GM12878 (cell line): ENCODE measurements around the gene POU3F3. TPM values are rescaled to one million over a fixed set of nuclear protein-coding genes. Genes with fewer than 3 reads are reported as not detected.

Experiments used
- ATAC-seq: fragments of 200-7000 bp; cut with Tn5 transposase; 3 replicates; pipeline ENCODE4 v1.9.1; 2020; ENCODE audit warnings: mild to moderate bottlenecking, moderate library complexity
- BruUV-seq: library from RNA; stranded (reverse); fragments of 400-500 nt; replicated peaks from 2 replicates; lab custom pipeline; 2021; lab: Mats Ljungman, UMichigan
- CTCF ChIA-PET: fragments of 300-600 bp; sonication (Branson Sonifier 250); formaldehyde crosslinking; extraction: SDS; loops from one replicate; lab custom pipeline; 2021; ENCODE audit warnings: inconsistent platforms; lab: Yijun Ruan, JAX
- POLR2A ChIA-PET: fragments of 350-600 bp; formaldehyde crosslinking; extraction: SDS; loops from one replicate; lab custom pipeline; 2021; ENCODE audit warnings: inconsistent platforms; lab: Charles Lee
- RAD21 ChIA-PET: fragments of 300-600 bp; sonication (Branson Sonifier 250); formaldehyde crosslinking; loops from one replicate; lab custom pipeline; 2023; ENCODE audit warnings: antibody characterized with exemption; ENCODE audit not compliant: unreplicated experiment; lab: Charles Lee
- SMC1A ChIA-PET: fragments of 300-600 bp; sonication (Branson Sonifier 250); formaldehyde crosslinking; loops from one replicate; lab custom pipeline; 2023; ENCODE audit not compliant: unreplicated experiment, uncharacterized antibody; lab: Charles Lee
- DNase-seq: peaks from one replicate; pipeline ENCODE4 v3.0.0-alpha.2; 2011; ENCODE audit warnings: low read depth, low spot score
- FAIRE-seq: peaks from 3 replicates; lab custom pipeline; 2011; peaks lifted over from hg19 to GRCh38; lab: Jason Lieb, UNC
- H2AFZ ChIP-seq: 2 replicates; pipeline ENCODE4 v1.6.0; 2011; ENCODE audit warnings: low read depth, low read length, control low read depth; ENCODE audit not compliant: control insufficient read depth
- H3K27ac ChIP-seq: 2 replicates; pipeline ENCODE4 v1.5.1; 2011; ENCODE audit warnings: control low read depth; ENCODE audit not compliant: control insufficient read depth, insufficient read depth
- H3K27me3 ChIP-seq, 2 experiments: replicated peaks in 1 of 2; 2 replicates each; pipeline versions ENCODE4 v1.6.0 to v1.6.1; 2011; ENCODE audit warnings: low read length in 1 of 2; ENCODE audit not compliant: control insufficient read depth in 2 of 2, insufficient read depth in 2 of 2
- H3K36me3 ChIP-seq, 2 experiments: 2 replicates each; pipeline ENCODE4 v1.5.1; 2011; ENCODE audit warnings: low read length in 1 of 2; ENCODE audit not compliant: control insufficient read depth in 2 of 2, insufficient read depth in 2 of 2
- H3K4me1 ChIP-seq: 2 replicates; pipeline ENCODE4 v1.6.1; 2011; ENCODE audit warnings: mild to moderate bottlenecking, low read length, moderate library complexity, mixed read lengths; ENCODE audit not compliant: control insufficient read depth, insufficient read depth
- H3K4me2 ChIP-seq: 2 replicates; pipeline ENCODE4 v1.6.0; 2011; ENCODE audit warnings: control low read depth; ENCODE audit not compliant: control insufficient read depth, insufficient read depth
- H3K4me3 ChIP-seq: fragments of 200-600 bp; sonication (generic); 2 replicates; pipeline ENCODE4 v1.5.1; 2016
- H3K79me2 ChIP-seq: 2 replicates; pipeline ENCODE4 v1.6.0; 2011; ENCODE audit warnings: low read length; ENCODE audit not compliant: control insufficient read depth, insufficient read depth
- H3K9ac ChIP-seq: 2 replicates; pipeline ENCODE4 v1.8.0; 2011; ENCODE audit warnings: low read length, control low read depth, mixed read lengths; ENCODE audit not compliant: control insufficient read depth, insufficient read depth
- H3K9me3 ChIP-seq: replicated peaks from 3 replicates; pipeline ENCODE4 v1.5.1; 2011; ENCODE audit warnings: mild to moderate bottlenecking, low read length; ENCODE audit not compliant: control insufficient read depth, insufficient read depth
- H4K20me1 ChIP-seq: 2 replicates; pipeline ENCODE4 v1.6.0; 2011; ENCODE audit not compliant: control insufficient read depth, insufficient read depth
- JUND ChIP-seq: IDR thresholded peaks from 2 replicates; pipeline ENCODE4 v1.6.1; 2012; ENCODE audit warnings: low read depth, mild to moderate bottlenecking, low read length, improper control_type of control experiment, moderate library complexity
- MEF2A ChIP-seq: IDR thresholded peaks from 2 replicates; pipeline ENCODE4 v1.6.1; 2011; ENCODE audit warnings: low read depth, mild to moderate bottlenecking, low read length, moderate library complexity; ENCODE audit not compliant: insufficient read depth
- MYB ChIP-seq: fragments of 150-350 bp; IDR thresholded peaks from 2 replicates; pipeline ENCODE4 v1.6.1; 2014; ENCODE audit warnings: mild to moderate bottlenecking, low read depth, low read length, borderline replicate concordance
- ZNF274 ChIP-seq: IDR thresholded peaks from one replicate; pipeline ENCODE4 v1.8.0; 2011; ENCODE audit not compliant: insufficient read length, insufficient read depth
- WGBS: methylation state at CpG from one replicate; pipeline ENCODE4 v1.1.6; 2016; ENCODE audit warnings: low lambda C conversion rate; ENCODE audit not compliant: insufficient replicate concordance, insufficient coverage; ENCODE audit errors: missing lambda C conversion rate; 5-methylcytosine and 5-hydroxymethylcytosine counted together
- in situ Hi-C: fragments of 300-500 bp; cut with MboI; formaldehyde crosslinking; loops from 9 replicates; pipeline ENCODE4 v1.14.3; 2018; ENCODE audit warnings: mixed read lengths
- intact Hi-C: fragments of 100-400 bp; cut with micrococcal nuclease; formaldehyde crosslinking; loops from one replicate; pipeline ENCODE4 v1.14.2; 2022; ENCODE audit not compliant: unreplicated experiment
- polyA plus RNA-seq, 11 experiments: library from polyadenylated mRNA; depleted of rRNA in 4 of 11; unstranded in 6 of 11; stranded (reverse) in 5 of 11; fragments of >200 nt; fragmentation: Nextera tagmentation in 4 of 11; fragmentation: Illumina TruSeq in 1 of 11; extraction: Ambion mirVana in 4 of 11; extraction: Trizol in 1 of 11; gene quantifications; 1 replicate in 1 of 11; 2 replicates in 10 of 11; pipeline versions ENCODE4 v1.2.1 to v1.2.3, GENCODE V29; 2011 to 2016; ENCODE audit warnings: inconsistent platforms in 2 of 11, missing spikeins in 2 of 11, low read depth in 1 of 11
- total RNA-seq, 4 experiments: library from RNA; depleted of rRNA in 3 of 4; stranded (reverse); fragments of >200 nt in 3 of 4; fragmentation: Illumina TruSeq in 1 of 4; extraction: Trizol in 1 of 4; gene quantifications; 2 replicates each; pipeline versions ENCODE4 v1.2.1 to v1.2.3, GENCODE V29; 2013 to 2021
- TF ChIP-seq, protein P1 (sequence below): fragments of 450-650 bp; IDR thresholded peaks from 2 replicates; pipeline ENCODE4 v1.6.1; 2016; ENCODE audit warnings: mild to moderate bottlenecking
- TF ChIP-seq, protein P2 (sequence below): fragments of 450-650 bp; IDR thresholded peaks from 2 replicates; pipeline ENCODE4 v1.6.1; 2018; ENCODE audit warnings: borderline replicate concordance, mild to moderate bottlenecking; ENCODE audit not compliant: partially characterized antibody

The POU3F3 gene
- total and polyA plus RNA-seq, 10 of the 15 experiments (the other 5 are each of a cell fraction or from before 2014, with no cell fraction given): not detected

DNA sequence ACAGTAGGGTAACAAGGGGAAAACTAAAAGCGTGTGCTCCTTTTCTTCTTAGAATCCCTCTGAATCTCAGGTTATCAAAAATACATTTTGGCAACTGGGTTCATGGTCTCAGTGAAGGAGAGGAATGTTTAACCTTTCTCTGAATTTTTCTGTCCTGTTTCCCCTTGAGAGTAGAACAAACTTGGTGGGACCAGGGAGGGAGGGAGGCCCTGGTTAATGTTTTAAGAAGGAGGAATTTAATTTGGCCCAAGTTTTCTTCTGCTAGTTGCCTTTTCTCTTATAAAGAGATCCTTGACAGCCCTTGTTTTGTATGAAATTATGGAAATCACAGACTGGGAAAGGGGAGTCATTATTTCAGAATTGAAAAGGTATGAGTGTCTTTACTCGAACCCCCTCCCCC lies 12.2 kb upstream of the POU3F3 start:
- POLR2A ChIA-PET: no interaction called here
- TF ChIP-seq JUND: no peak
- no peak for TF ChIP-seq MYB
- TF ChIP-seq ZNF274: no peak
- TF ChIP-seq, protein P1, sequence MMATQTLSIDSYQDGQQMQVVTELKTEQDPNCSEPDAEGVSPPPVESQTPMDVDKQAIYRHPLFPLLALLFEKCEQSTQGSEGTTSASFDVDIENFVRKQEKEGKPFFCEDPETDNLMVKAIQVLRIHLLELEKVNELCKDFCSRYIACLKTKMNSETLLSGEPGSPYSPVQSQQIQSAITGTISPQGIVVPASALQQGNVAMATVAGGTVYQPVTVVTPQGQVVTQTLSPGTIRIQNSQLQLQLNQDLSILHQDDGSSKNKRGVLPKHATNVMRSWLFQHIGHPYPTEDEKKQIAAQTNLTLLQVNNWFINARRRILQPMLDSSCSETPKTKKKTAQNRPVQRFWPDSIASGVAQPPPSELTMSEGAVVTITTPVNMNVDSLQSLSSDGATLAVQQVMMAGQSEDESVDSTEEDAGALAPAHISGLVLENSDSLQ: no peak
- TF ChIP-seq, protein P2, sequence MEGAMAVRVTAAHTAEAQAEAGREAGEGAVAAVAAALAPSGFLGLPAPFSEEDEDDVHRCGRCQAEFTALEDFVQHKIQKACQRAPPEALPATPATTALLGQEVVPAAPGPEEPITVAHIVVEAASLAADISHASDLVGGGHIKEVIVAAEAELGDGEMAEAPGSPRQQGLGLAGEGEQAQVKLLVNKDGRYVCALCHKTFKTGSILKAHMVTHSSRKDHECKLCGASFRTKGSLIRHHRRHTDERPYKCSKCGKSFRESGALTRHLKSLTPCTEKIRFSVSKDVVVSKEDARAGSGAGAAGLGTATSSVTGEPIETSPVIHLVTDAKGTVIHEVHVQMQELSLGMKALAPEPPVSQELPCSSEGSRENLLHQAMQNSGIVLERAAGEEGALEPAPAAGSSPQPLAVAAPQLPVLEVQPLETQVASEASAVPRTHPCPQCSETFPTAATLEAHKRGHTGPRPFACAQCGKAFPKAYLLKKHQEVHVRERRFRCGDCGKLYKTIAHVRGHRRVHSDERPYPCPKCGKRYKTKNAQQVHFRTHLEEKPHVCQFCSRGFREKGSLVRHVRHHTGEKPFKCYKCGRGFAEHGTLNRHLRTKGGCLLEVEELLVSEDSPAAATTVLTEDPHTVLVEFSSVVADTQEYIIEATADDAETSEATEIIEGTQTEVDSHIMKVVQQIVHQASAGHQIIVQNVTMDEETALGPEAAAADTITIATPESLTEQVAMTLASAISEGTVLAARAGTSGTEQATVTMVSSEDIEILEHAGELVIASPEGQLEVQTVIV: no peak
- TF ChIP-seq MEF2A: no peak
- CTCF ChIA-PET: interaction anchor here (1.1 kb wide), 1 partner anchor 8 kb away, joined by 5 read pairs; no protein-coding TSS in a partner anchor
- no peaks in the 10 kb centered on the region for H3K4me1 ChIP-seq
- BruUV-seq: no TSS peak
- WGBS: 46% methylated on average over 2 of the region's 2 CpGs
- RAD21 ChIA-PET: no interaction called here
- H3K4me3 ChIP-seq: no peak overlapping the region
- no peaks in the 10 kb centered on the region; the same call in 2 of the 3 replicates for H3K9me3 ChIP-seq
- no peak overlapping the region for H3K9ac ChIP-seq
- ATAC-seq: no peak
- DNase-seq: no peak
- SMC1A ChIA-PET: no interaction called here
- H3K27me3 ChIP-seq: peaks cover 10 to 20% of the 10 kb centered on the region in 2 experiments
- no peaks in the 10 kb centered on the region for H4K20me1 ChIP-seq
- no peak for FAIRE-seq
- no peaks in the 10 kb centered on the region for H3K79me2 ChIP-seq
- intact Hi-C loops (no loop called here), in situ Hi-C loops (no loop called here)
- no peak overlapping the region for H2AFZ ChIP-seq
- no peak overlapping the region for H3K4me2 ChIP-seq
- no peaks in the 10 kb centered on the region for H3K36me3 ChIP-seq
- no peak overlapping the region for H3K27ac ChIP-seq
